Thyroid gland (tissue), 4 donors: ENCODE results near the gene TMEM51. TPM values are rescaled to one million over a fixed set of nuclear protein-coding genes. Genes with fewer than 3 reads are reported as not detected.

Experiments used
- DNase-seq, 2 donors: peaks; one replicate each; pipeline ENCODE4 v3.0.0-alpha.2; 2019
- H3K27ac ChIP-seq, 3 donors: fragments of 200-600 bp; sonication (generic); 1 replicate in 2 of 3; 2 replicates in 1 of 3; pipeline ENCODE4 v1.5.1; 2016 to 2019; ENCODE audit warnings: mild to moderate bottlenecking in 1 of 3, moderate library complexity in 1 of 3
- H3K27me3 ChIP-seq: fragments of 200-600 bp; sonication (generic); one replicate; pipeline ENCODE4 v1.5.1; 2019
- H3K36me3 ChIP-seq, 2 donors: fragments of 200-600 bp; sonication (generic); one replicate each; pipeline ENCODE4 v1.5.1; 2016 to 2019
- H3K4me1 ChIP-seq, 2 donors: fragments of 200-600 bp; sonication (generic); one replicate each; pipeline ENCODE4 v1.5.1; 2017 to 2019
- H3K4me3 ChIP-seq, 3 donors: fragments of 200-600 bp; sonication (generic); replicated peaks in 1 of 3; 1 replicate in 2 of 3; 2 replicates in 1 of 3; pipeline ENCODE4 v1.5.1; 2016; ENCODE audit warnings: mild to moderate bottlenecking in 1 of 3
- H3K9me3 ChIP-seq: fragments of 200-600 bp; sonication (generic); one replicate; pipeline ENCODE4 v1.5.1; 2017
- POLR2A ChIP-seq, 2 donors: fragments of 450-650 bp; IDR thresholded peaks; one replicate each; pipeline ENCODE4 v1.6.1; 2017; ENCODE audit warnings: antibody characterized with exemption in 2 of 2, mild to moderate bottlenecking in 2 of 2, moderate library complexity in 1 of 2
- WGBS, 2 donors: methylation state at CpG; one replicate each; pipeline ENCODE4 v1.1.5; 2017; 5-methylcytosine and 5-hydroxymethylcytosine counted together
- intact Hi-C: fragments of 100-400 bp; cut with DNase I; formaldehyde crosslinking; loops from one replicate; pipeline ENCODE4 v1.15.1; 2023
- total RNA-seq, 4 donors: library from RNA; depleted of rRNA; stranded (reverse); fragments of >200 nt; gene quantifications; one replicate each; pipeline ENCODE4 v1.2.3, GENCODE V29; 2016
- TF ChIP-seq, protein P1 (sequence below), 6 experiments: fragments of 200-600 bp in 3 of 6; fragments of 450-650 bp in 3 of 6; sonication (generic) in 3 of 6; IDR thresholded peaks; one replicate each; pipeline ENCODE4 v1.5.1; 2016 to 2019; ENCODE audit warnings: antibody characterized with exemption in 6 of 6, mild to moderate bottlenecking in 2 of 6, inconsistent platforms in 1 of 6, moderate library complexity in 1 of 6

TMEM51 gene, protein sequence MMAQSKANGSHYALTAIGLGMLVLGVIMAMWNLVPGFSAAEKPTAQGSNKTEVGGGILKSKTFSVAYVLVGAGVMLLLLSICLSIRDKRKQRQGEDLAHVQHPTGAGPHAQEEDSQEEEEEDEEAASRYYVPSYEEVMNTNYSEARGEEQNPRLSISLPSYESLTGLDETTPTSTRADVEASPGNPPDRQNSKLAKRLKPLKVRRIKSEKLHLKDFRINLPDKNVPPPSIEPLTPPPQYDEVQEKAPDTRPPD
- total RNA-seq = 10 to 100 TPM in 1 of 4 donors, 1 to 10 TPM in 3; 3.7 to 12.0 (median 6.4) TPM

DNA sequence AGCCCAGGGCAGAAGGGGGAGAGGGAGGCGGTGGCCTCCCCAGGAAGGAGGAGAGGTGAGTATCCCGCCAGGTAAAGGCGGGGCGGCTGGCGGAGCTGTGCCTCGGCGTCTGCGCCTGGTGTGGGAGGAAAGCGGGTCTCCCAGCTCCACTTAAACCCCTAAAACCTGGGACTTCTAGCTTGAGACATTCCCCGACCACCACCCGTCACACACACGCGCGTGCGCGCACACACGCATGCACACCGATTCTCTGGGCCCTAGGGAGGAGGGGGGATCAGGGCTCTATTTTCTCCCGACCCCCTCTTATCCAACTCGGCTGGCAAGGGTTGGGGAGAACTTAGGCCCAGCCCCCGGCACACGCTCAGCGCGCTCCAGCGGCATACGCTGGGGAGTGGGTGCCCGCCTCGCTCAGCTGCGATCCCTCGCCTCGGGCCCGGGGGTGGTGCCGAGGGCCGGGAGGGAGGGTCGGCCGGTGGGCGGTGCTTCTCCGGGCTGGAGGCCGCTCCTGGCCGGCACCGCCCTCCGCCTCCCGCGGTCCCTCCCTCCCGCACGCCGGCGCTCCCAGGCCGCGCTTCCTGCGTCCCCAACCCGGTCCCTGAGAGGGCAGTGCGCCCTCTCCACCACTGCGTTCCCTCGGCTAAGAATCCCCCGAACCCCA lies at the start of gene TMEM51:
Gene TMEM51 (plus strand): TSS at position 564 of the 658 bp plus-strand sequence. CDS start 61,341 bp downstream, outside the sequence.
- peaks cover 0 to 14% of the 10 kb centered on the region in 2 donors for H3K4me1 ChIP-seq
- no peaks in the 10 kb centered on the region for H3K27me3 ChIP-seq
- peak within 1 kb of the TSS; percentile 11 to 87 (median 77) for H3K27ac ChIP-seq
- TF ChIP-seq, protein P1, sequence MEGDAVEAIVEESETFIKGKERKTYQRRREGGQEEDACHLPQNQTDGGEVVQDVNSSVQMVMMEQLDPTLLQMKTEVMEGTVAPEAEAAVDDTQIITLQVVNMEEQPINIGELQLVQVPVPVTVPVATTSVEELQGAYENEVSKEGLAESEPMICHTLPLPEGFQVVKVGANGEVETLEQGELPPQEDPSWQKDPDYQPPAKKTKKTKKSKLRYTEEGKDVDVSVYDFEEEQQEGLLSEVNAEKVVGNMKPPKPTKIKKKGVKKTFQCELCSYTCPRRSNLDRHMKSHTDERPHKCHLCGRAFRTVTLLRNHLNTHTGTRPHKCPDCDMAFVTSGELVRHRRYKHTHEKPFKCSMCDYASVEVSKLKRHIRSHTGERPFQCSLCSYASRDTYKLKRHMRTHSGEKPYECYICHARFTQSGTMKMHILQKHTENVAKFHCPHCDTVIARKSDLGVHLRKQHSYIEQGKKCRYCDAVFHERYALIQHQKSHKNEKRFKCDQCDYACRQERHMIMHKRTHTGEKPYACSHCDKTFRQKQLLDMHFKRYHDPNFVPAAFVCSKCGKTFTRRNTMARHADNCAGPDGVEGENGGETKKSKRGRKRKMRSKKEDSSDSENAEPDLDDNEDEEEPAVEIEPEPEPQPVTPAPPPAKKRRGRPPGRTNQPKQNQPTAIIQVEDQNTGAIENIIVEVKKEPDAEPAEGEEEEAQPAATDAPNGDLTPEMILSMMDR (IDR thresholded peaks at IDR 0.05) = no peak
- TF ChIP-seq POLR2A (IDR thresholded peaks at IDR 0.05) = peak in 1 of 2 donors; percentile 62
- peak; percentile 69 to 73 for DNase-seq
- H3K4me3 ChIP-seq = peak within 1 kb of the TSS; percentile 44 to 67 (median 65)
- intact Hi-C loops = loop anchor here (2.0 kb wide), 1 partner anchor 119 kb away; no protein-coding TSS in a partner anchor
- 1 to 2% methylated on average over 10 to 16 of the region's 56 CpGs for WGBS, 2 donors
- H3K36me3 ChIP-seq = no peaks in the 10 kb centered on the region
- H3K9me3 ChIP-seq = no peaks in the 10 kb centered on the region

DNA sequence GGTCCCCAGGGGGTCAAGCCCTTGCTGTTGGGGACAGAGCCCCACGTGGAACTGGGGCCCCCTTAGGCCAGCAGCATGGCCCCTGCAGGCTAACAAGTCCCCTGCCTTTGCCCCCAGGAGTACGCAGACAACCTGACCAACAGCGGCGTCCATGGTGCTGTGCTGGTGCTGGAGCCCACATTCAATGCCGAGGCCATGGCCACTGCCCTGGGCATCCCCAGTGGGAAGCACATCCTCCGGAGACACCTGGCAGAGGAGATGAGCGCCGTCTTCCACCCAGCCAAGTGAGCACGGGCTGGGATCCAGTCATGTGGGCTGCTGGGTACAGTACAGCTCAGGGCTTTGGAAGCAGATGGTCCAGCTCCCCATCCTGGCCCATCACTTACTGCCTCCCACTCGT lies 49.6 kb upstream of the TMEM51 start:
- no peaks in the 10 kb centered on the region for H3K27me3 ChIP-seq
- H3K4me1 ChIP-seq = no peaks in the 10 kb centered on the region
- no peak for DNase-seq
- intact Hi-C loops = loop anchor here (5.0 to 10.0 kb wide), 2 partner anchors 992 to 1139 kb away; no protein-coding TSS in a partner anchor
- 83 to 86% methylated on average over 3 to 9 of the region's 10 CpGs for WGBS, 2 donors
- TF ChIP-seq, protein P1 (IDR thresholded peaks at IDR 0.05) = no peak
- no peak for TF ChIP-seq POLR2A (IDR thresholded peaks at IDR 0.05)
- no peak overlapping the region for H3K27ac ChIP-seq
- H3K9me3 ChIP-seq = no peaks in the 10 kb centered on the region
- H3K36me3 ChIP-seq = no peaks in the 10 kb centered on the region
- H3K4me3 ChIP-seq = no peak overlapping the region

DNA sequence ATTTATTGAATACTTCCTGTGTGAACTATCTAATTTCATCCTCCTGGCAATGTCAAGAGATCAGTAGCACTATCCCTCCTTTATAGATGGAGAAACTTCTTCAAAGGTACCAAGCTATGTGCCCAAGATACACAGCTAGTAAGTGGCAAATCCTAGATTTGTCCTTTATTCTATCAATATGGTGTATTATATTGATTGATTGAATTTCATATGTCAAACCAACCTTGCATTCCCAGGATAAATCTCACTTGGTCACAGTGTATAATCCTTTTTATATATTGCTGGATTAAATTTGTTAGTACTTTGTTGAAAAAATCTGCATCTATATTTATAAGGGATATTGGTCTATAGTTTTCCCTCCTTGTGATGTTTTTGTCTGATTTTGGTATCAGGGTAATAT lies 48.8 kb upstream of the TMEM51 start:
- Histone ChIP-seq H3K9me3 (no peaks in the 10 kb centered on the region), H3K27ac (no peak overlapping the region), H3K36me3 (no peaks in the 10 kb centered on the region), H3K27me3 (no peaks in the 10 kb centered on the region), H3K4me3 (no peak overlapping the region), H3K4me1 (no peaks in the 10 kb centered on the region)
- intact Hi-C loops = loop anchor here (5.0 to 10.0 kb wide), 2 partner anchors 992 to 1140 kb away; no protein-coding TSS in a partner anchor
- no peak for DNase-seq
- TF ChIP-seq, protein P1 (IDR thresholded peaks at IDR 0.05) = no peak
- TF ChIP-seq POLR2A (IDR thresholded peaks at IDR 0.05) = no peak

GRCh38 chr1:15106608-15107007 lies 46.9 kb upstream of the TMEM51 start:
- Histone ChIP-seq H3K27ac (no peak overlapping the region), H3K4me1 (no peaks in the 10 kb centered on the region), H3K9me3 (no peaks in the 10 kb centered on the region), H3K27me3 (no peaks in the 10 kb centered on the region), H3K4me3 (no peak overlapping the region), H3K36me3 (no peaks in the 10 kb centered on the region)
- TF ChIP-seq, protein P1 (IDR thresholded peaks at IDR 0.05) = no peak
- 50 to 60% methylated on average over 7 of the region's 7 CpGs for WGBS, 2 donors
- intact Hi-C loops = loop anchor here (10.0 kb wide), 1 partner anchor 1142 kb away; no protein-coding TSS in a partner anchor
- DNase-seq = no peak
